ENCODE measurements around the gene TBC1D1.
A peak's percentile ranks its signal among the peaks of the same experiment; 100 is the strongest.

The TBC1D1 gene

GRCh38 chr4:37928426-37929416, 37.8 kb downstream of the TBC1D1 start:
- DNase-seq, result no peak

GRCh38 chr4:37934096-37934495, 43.2 kb downstream of the TBC1D1 start:
- no peak for DNase-seq

GRCh38 chr4:37934609-37935008, 43.7 kb downstream of the TBC1D1 start:
- no peak for DNase-seq

- no peak for DNase-seq
Observed at GRCh38 chr4:37935026-37935425, 44.1 kb downstream of the TBC1D1 start.

GRCh38 chr4:37936889-37937498, 46.1 kb downstream of the TBC1D1 start:
- no peak for DNase-seq

- no peak for DNase-seq
Observed at GRCh38 chr4:37938208-37938607, 47.3 kb downstream of the TBC1D1 start.

- DNase-seq, result no peak
Observed at GRCh38 chr4:37946503-37947179, 55.8 kb downstream of the TBC1D1 start.

- no peak for DNase-seq
Observed at GRCh38 chr4:37948542-37948941, 57.7 kb downstream of the TBC1D1 start.

GRCh38 chr4:37949636-37950426, 58.9 kb downstream of the TBC1D1 start:
- no peak for DNase-seq

GRCh38 chr4:37951461-37952352, 60.8 kb downstream of the TBC1D1 start:
- no peak for DNase-seq

- DNase-seq, result no peak
Observed at GRCh38 chr4:37953156-37953555, 62.3 kb downstream of the TBC1D1 start.

GRCh38 chr4:37953620-37954293, 62.9 kb downstream of the TBC1D1 start:
- DNase-seq, result no peak

- DNase-seq, result no peak
Observed at GRCh38 chr4:37956941-37957340, 66.1 kb downstream of the TBC1D1 start.

GRCh38 chr4:37958932-37959331, 68.0 kb downstream of the TBC1D1 start:
- DNase-seq, result no peak

GRCh38 chr4:37960098-37960497, 69.2 kb downstream of the TBC1D1 start, which contains the start of gene PTTG2:
TSS of gene PTTG2 (plus strand) at chr4:37960398. CDS start at chr4:37960435, 37 bp downstream.
- no peak for DNase-seq

- DNase-seq, result peak; percentile 80 to 93
Observed at GRCh38 chr4:37960679-37961450, 70.0 kb downstream of the TBC1D1 start.

GRCh38 chr4:37964734-37965457, 74.0 kb downstream of the TBC1D1 start:
- no peak for DNase-seq

- DNase-seq, result no peak
Observed at GRCh38 chr4:37966044-37966443, 75.2 kb downstream of the TBC1D1 start.

GRCh38 chr4:37967736-37968135, 76.9 kb downstream of the TBC1D1 start:
- DNase-seq, result no peak
